Dedifferentiated amniotic fluid mesenchymal stem cell (primary cell): ENCODE results near the gene CLEC9A.

Source experiments
- DNase-seq: peaks from one replicate; pipeline ENCODE4 v3.0.0-alpha.2; 2016; ENCODE audit errors: extremely low spot score

CLEC9A gene

GRCh38 chr12:10110256-10110844, 79.9 kb downstream of the CLEC9A start:
- no peak for DNase-seq

DNA sequence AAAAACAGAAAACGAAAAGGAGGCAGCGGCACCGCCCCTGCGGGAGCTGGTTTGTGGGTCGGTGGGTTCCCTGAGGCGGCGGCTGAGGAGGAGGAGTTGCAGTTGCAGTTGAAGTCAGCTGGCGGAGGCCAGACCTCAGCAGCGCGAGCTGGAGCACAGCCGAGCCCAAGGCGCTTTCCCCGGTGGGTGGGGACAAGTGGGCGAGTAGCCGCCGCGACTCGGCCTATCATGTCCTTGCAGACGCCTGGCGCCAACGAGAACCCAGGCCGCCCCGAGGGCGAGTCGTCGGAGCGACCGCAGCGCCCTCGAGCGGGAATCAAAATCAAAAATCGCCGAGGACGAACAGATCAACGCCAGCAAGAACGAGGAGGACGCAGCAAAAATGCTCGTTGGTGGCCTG, 81.0 kb downstream of the CLEC9A start:
- no peak for DNase-seq

DNA sequence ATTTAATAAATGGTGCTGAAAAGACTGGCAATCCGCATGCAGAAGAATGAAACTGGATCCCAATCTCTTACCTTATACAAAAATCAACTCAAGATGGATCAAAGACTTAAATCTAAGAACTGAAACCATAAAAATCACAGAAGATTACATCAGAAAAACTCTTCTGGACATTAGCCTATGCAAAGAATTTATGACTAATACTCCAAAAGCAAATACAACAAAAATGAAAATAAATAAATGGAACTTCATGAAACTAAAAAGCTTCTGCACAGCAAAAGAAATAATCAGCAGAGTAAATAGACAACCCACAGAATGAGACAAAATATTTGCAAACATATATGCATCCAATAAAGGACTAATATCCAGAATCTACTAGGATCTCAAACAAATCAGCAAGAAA, 82.6 kb downstream of the CLEC9A start:
- DNase-seq, result no peak

DNA sequence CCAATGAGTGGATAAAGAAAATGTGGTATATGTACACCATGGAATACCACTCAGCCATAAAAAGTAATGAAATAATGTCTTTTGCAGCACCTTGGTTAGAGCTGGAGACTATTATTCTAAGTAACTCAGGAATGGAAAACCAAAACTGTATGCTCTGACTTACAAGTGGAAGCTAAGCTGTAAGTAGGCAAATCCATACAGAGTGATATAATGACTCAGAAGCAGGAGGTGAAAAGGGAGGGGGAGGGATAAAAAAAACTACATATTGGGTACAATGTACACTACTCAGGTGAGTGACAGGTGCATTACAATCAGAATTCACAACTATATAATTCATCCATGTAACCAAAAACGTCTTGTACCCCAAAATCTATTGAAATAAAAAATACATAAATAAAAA, 83.4 kb downstream of the CLEC9A start:
- no peak for DNase-seq

- DNase-seq, result no peak
Measured at GRCh38 chr12:10115311-10115710, 84.8 kb downstream of the CLEC9A start.
